ENCODE results near the gene RGL2.

The RGL2 gene

GRCh38 chr6:33316603-33317418 lies 18.1 kb upstream of the RGL2 start:
- no peak for DNase-seq (ENCODE audit: low spot score)

- DNase-seq (ENCODE audit: low spot score), result no peak
Observed at GRCh38 chr6:33315793-33316602, 17.3 kb upstream of the RGL2 start.

GRCh38 chr6:33314943-33315792 lies 16.4 kb upstream of the RGL2 start:
- no peak for DNase-seq (ENCODE audit: low spot score)

- peak; percentile 31 for DNase-seq (ENCODE audit: low spot score)
Observed at GRCh38 chr6:33314515-33314942, 15.8 kb upstream of the RGL2 start.

- DNase-seq (ENCODE audit: low spot score), result peak; percentile 51
Observed at GRCh38 chr6:33313709-33314514, 15.2 kb upstream of the RGL2 start, which contains the start of gene TAPBP. Gene TAPBP (minus strand): TSS chr6:33314078. CDS start chr6:33314041, 37 bp downstream.

GRCh38 chr6:33313105-33313708 lies 14.5 kb upstream of the RGL2 start:
- DNase-seq (ENCODE audit: low spot score), result peak; percentile 36

GRCh38 chr6:33312361-33313104 lies 13.8 kb upstream of the RGL2 start:
- DNase-seq (ENCODE audit: low spot score), result peak; percentile 71

GRCh38 chr6:33306356-33306755 lies 7.6 kb upstream of the RGL2 start:
- no peak for DNase-seq (ENCODE audit: low spot score)

GRCh38 chr6:33305052-33305451 lies 6.3 kb upstream of the RGL2 start:
- DNase-seq (ENCODE audit: low spot score), result no peak

- no peak for DNase-seq (ENCODE audit: low spot score)
Observed at GRCh38 chr6:33304216-33304615, 5.5 kb upstream of the RGL2 start.

- DNase-seq (ENCODE audit: low spot score), result no peak
Observed at GRCh38 chr6:33301877-33302276, 3.1 kb upstream of the RGL2 start.

GRCh38 chr6:33299237-33299944 lies 649 bp upstream of the RGL2 start:
- DNase-seq (ENCODE audit: low spot score), result peak; percentile 72

- peak; percentile 54 for DNase-seq (ENCODE audit: low spot score)
Observed at GRCh38 chr6:33297956-33298772, 578 bp downstream of the RGL2 start.

GRCh38 chr6:33297406-33297955 lies 1.3 kb downstream of the RGL2 start:
- DNase-seq (ENCODE audit: low spot score), result peak; percentile 34

GRCh38 chr6:33296797-33297405 lies 1.8 kb downstream of the RGL2 start:
- DNase-seq (ENCODE audit: low spot score), result no peak

- DNase-seq (ENCODE audit: low spot score), result no peak
Observed at GRCh38 chr6:33295621-33296369, 2.9 kb downstream of the RGL2 start.
